NCI-H2196 treated with DMSO at 0.1 percent for 48 hours (cell line): Measurements from ENCODE around the gene NPAS1.
"Not testable (repeated sequence)": the region's sequence is repeated elsewhere in the genome, so short reads cannot be mapped to it uniquely, and the experiment has no call there.

ENCODE experiments used
- DNase-seq: peaks from one replicate; lab custom pipeline; 2025; ENCODE audit not compliant: unreplicated experiment; lab: John Stamatoyannopoulos, UW

NPAS1 gene

GRCh38 chr19:47074621-47075020, 55.0 kb downstream of the NPAS1 start:
- DNase-seq = no peak

DNA sequence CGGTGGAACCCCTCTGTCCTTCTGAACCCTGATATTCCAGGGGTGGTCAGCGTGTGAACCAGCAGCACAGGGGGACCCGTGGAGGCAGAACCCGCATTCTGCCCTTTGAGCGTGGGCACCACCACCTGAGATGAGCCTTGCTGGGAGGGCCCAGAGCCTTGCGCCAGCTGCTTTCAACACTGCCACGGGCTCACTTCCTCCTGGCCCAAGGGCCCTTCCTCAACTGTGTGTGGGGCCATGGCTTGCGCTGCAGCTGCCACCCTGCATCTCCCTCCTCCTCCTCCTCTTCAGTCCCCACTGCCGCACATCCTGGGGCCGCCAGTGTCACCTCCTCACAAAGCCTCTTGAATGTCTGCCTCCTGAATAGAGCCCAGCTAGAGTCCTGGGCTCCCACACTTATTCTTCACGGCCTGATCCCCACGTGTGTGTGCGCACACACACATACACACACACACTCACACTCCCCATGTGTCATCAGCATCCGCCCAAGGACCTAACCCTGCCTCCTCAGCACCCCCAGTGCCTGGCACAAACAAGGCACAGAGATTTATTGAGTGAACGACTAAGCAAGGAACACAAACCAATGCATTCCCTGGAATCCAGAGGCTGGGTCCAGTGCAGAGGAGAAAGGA, 55.7 kb downstream of the NPAS1 start:
- no peak for DNase-seq

- DNase-seq = no peak
Observed at GRCh38 chr19:47075941-47076340, 56.3 kb downstream of the NPAS1 start.

DNA sequence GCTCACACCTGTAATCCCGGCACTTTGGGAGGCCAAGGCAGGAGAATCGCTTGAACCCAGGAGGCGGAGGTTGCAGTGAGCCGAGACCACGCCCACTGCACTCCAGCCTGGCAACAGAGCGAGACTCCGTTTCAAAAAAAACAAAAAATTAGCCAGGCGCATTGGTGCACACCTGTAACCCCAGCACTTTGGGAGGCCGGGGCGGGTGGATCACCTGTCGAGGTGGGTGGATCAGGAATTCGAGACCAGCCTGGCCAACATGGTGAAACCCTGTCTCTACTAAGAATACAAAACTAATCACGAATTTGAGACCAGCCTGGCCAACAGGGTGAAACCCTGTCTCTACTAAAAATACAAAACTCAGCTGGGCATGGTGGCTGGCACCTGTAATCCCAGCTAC, 58.7 kb downstream of the NPAS1 start:
- DNase-seq = not testable (repeated sequence)

- DNase-seq = no peak
Observed at GRCh38 chr19:47081095-47081494, 61.5 kb downstream of the NPAS1 start.

DNA sequence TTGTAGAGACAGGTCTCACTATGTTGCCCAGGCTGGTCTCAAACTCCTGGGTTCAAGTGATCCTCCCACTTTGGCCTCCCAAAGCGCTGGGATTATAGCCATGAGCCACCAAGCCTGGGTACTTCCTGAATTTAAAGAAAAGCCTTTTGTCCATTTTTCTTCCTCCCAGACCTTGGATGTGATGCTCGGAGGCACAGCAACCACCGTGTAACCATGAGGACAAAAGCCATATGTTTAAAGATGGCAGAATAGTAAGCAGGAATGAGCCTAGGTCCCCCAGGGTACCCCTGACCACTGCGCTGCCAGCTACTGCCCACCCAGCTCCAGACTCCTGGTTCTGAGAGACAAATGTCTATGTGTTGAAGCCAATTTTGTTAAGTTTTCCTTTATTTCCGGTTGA, 62.9 kb downstream of the NPAS1 start:
- no peak for DNase-seq

GRCh38 chr19:47084879-47085439, 65.3 kb downstream of the NPAS1 start:
- DNase-seq = no peak

DNA sequence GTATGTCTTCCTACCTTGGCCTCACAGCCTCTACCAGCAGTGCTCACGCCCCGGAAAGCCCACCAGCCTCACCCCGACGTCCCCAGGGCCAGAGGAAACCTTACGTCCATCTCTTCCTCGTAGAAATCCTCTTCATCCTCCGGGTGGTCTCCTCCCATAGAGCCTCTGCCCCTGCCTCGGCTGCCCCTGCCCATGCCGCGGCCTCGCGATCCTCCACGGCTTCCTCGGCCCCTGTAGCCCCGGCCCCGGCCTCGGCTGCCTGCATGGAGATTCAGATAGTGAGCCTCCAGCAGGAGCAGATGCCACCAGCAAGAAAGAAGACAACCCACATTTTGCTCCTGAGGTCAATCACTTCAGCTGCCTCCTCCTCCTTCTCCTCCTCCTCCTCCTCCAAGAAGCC, 66.6 kb downstream of the NPAS1 start:
- no peak for DNase-seq

DNA sequence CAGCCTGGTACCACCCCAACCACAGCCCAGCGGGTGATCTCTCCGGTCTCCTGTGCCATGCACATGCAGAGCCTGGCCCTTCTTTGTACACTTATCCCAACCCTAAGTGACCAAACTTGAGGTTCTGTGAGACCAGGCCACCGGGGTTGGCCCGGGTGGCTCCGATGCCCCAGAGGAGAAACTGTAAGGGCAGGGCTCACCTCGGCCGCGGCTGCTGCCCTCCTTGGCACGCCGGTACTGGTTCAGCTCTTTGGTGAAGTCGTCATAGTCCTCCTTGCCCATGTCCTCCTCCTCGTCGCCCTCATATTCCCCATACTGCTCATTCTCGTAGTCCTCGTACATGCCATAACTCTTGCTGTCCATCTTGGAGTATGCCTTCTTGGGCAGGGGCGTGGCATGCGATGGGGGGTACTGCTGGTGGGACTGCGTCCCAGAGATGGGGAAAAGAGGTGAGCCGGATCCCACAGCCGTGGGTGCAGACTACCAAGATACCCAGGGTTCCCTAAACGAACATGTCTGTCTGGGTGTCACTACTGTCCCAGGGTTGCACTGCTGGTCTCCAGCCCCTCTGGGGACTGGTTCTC, 70.2 kb downstream of the NPAS1 start:
- DNase-seq = no peak

- no peak for DNase-seq
Observed at GRCh38 chr19:47093254-47093653, 73.6 kb downstream of the NPAS1 start.

- no peak for DNase-seq
Observed at GRCh38 chr19:47093841-47094240, 74.2 kb downstream of the NPAS1 start.

DNA sequence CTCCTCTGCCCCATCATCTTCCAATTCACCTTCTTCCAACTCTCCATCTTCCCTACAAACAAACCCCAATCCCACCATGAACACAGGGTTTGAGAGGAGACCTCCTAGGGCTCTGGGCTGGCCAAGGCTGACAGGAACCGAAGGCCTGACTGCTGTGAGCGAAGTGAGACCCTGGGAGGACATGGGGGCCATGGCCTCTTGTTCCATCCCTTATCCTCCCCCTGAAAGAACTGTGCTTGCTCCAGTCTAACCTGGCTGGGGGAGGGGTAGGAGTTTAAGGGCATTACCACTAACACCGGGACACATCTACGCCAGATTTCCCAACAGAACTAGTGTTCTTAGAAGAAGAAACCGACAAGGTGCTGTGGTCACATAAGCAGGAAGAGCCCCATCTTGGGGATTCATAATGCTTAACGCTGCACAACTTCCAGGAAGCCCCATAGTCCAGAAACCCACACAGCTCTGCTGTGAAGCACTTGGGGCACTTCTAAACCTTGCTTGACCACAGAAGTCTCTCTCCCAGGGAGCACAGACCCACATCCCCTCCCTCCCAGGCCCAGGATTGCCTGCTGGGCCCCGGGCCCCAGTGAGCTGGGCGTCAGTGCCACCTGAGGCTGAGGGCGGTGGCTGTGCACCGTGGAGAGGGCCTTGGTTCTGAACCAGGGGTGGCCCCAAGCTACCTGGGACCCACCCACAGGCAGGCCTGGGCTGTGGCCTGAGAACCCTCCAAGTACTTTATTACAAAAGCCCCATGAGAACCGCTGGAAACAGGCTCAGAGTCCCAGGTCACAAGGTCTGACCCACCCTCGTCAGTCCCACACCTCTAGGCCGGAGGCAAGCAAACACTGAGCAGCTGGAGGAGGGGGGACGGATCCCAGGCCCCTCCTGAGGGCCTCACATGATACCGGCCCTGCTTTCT, 75.2 kb downstream of the NPAS1 start:
- no peak for DNase-seq
